ENCODE results near the gene MAP7.

- no peak for TF ChIP-seq CTCF (IDR thresholded peaks at IDR 0.05; ENCODE audit: low read depth, low read length)
- TF ChIP-seq EZH2phosphoT487 (IDR thresholded peaks at IDR 0.05; ENCODE audit: low read depth) = no peak
Observed at GRCh38 chr6:136547871-136548270, 2.4 kb downstream of the MAP7 start.

Data from OCI-LY3 (cell line).